OCI-LY7 (cell line): ENCODE measurements around the gene CIAO2B. TPM values are rescaled to one million over a fixed set of nuclear protein-coding genes. Genes with fewer than 3 reads are reported as not detected.

Source experiments
- BruUV-seq: library from RNA; stranded (reverse); fragments of 400-500 nt; replicated peaks from 2 replicates; lab custom pipeline; 2021; lab: Mats Ljungman, UMichigan
- CTCF ChIA-PET: fragments of 300-600 bp; sonication (Branson Sonifier 250); formaldehyde crosslinking; loops from one replicate; lab custom pipeline; 2022; ENCODE audit warnings: antibody characterized with exemption; ENCODE audit not compliant: unreplicated experiment; lab: Charles Lee
- POLR2A ChIA-PET: fragments of 300-600 bp; sonication (Branson Sonifier 250); formaldehyde crosslinking; loops from one replicate; lab custom pipeline; 2022; ENCODE audit warnings: antibody characterized with exemption; lab: Charles Lee
- DNase-seq: peaks from one replicate; pipeline ENCODE4 v3.0.0-alpha.2; 2015; ENCODE audit warnings: low spot score
- H2AFZ ChIP-seq: fragments of 200-600 bp; sonication (generic), shearing (Covaris generic); 2 replicates; pipeline ENCODE4 v1.6.1; 2014; ENCODE audit warnings: mild to moderate bottlenecking, antibody characterized with exemption, low read length, moderate library complexity
- H3K27ac ChIP-seq: fragments of 200-600 bp; sonication (generic); 2 replicates; pipeline ENCODE4 v1.5.1; 2014; ENCODE audit warnings: mixed run types, low read depth, mild to moderate bottlenecking, moderate library complexity, low read length, inconsistent platforms; ENCODE audit not compliant: poor library complexity, severe bottlenecking
- H3K36me3 ChIP-seq: fragments of 200-600 bp; sonication (generic); 2 replicates; pipeline ENCODE4 v1.6.1; 2014; ENCODE audit warnings: mild to moderate bottlenecking, antibody characterized with exemption, low read length, moderate library complexity, mixed read lengths; ENCODE audit not compliant: insufficient read depth
- H3K4me1 ChIP-seq: fragments of 200-600 bp; sonication (generic); 2 replicates; pipeline ENCODE4 v1.5.1; 2014; ENCODE audit warnings: mild to moderate bottlenecking, low read length; ENCODE audit not compliant: insufficient read depth, poor library complexity, severe bottlenecking
- H3K4me2 ChIP-seq: fragments of 200-600 bp; sonication (generic); 2 replicates; pipeline ENCODE4 v1.6.1; 2014; ENCODE audit warnings: mild to moderate bottlenecking, low read length
- H3K4me3 ChIP-seq: fragments of 200-600 bp; sonication (generic); 2 replicates; pipeline ENCODE4 v1.5.1; 2014; ENCODE audit warnings: mild to moderate bottlenecking, low read depth, low read length; ENCODE audit not compliant: poor library complexity, severe bottlenecking
- H3K79me2 ChIP-seq: fragments of 200-600 bp; sonication (generic); 2 replicates; pipeline ENCODE4 v1.6.1; 2016; ENCODE audit warnings: low read depth, mild to moderate bottlenecking, low read length, moderate library complexity, mixed read lengths; ENCODE audit not compliant: insufficient read depth
- H3K9me2 ChIP-seq: fragments of 200-600 bp; sonication (generic); 2 replicates; pipeline ENCODE4 v1.6.1; 2016; ENCODE audit warnings: mild to moderate bottlenecking, low read length, mixed read lengths; ENCODE audit not compliant: insufficient read depth
- H3K9me3 ChIP-seq: fragments of 200-600 bp; sonication (generic); 2 replicates; pipeline ENCODE4 v1.6.1; 2014; ENCODE audit warnings: mild to moderate bottlenecking, mixed run types, low read length, mixed read lengths
- H4K20me1 ChIP-seq: fragments of 200-600 bp; sonication (generic); 2 replicates; pipeline ENCODE4 v1.6.1; 2014; ENCODE audit warnings: mild to moderate bottlenecking, antibody characterized with exemption, low read length, moderate library complexity, mixed read lengths; ENCODE audit not compliant: insufficient read depth
- EZH2phosphoT487 ChIP-seq: fragments of 200-600 bp; sonication (generic); IDR thresholded peaks from 2 replicates; pipeline ENCODE4 v1.6.1; 2018; ENCODE audit warnings: low read depth, borderline replicate concordance, mild to moderate bottlenecking, mixed run types, antibody characterized with exemption, low read length, moderate library complexity, mixed read lengths
- intact Hi-C: fragments of 100-400 bp; cut with micrococcal nuclease; formaldehyde crosslinking; loops from one replicate; pipeline ENCODE4 v1.10.0; 2022; ENCODE audit not compliant: unreplicated experiment
- total RNA-seq, 2 experiments: library from RNA; depleted of rRNA in 1 of 2; stranded (reverse); fragments of >200 nt in 1 of 2; shearing (Covaris generic) in 1 of 2; gene quantifications; 2 replicates each; pipeline ENCODE4 v1.2.3, GENCODE V29; 2014 to 2022
- TF ChIP-seq, protein P1 (sequence below): fragments of 200-600 bp; sonication (generic); conservative IDR thresholded peaks from 2 replicates; pipeline ENCODE4 v1.5.1; 2014; ENCODE audit warnings: mild to moderate bottlenecking, antibody characterized with exemption, low read length, moderate library complexity, mixed read lengths

CIAO2B gene
- total RNA-seq, 2 experiments from 2014 or later, result 76.4 to 133 TPM

DNA sequence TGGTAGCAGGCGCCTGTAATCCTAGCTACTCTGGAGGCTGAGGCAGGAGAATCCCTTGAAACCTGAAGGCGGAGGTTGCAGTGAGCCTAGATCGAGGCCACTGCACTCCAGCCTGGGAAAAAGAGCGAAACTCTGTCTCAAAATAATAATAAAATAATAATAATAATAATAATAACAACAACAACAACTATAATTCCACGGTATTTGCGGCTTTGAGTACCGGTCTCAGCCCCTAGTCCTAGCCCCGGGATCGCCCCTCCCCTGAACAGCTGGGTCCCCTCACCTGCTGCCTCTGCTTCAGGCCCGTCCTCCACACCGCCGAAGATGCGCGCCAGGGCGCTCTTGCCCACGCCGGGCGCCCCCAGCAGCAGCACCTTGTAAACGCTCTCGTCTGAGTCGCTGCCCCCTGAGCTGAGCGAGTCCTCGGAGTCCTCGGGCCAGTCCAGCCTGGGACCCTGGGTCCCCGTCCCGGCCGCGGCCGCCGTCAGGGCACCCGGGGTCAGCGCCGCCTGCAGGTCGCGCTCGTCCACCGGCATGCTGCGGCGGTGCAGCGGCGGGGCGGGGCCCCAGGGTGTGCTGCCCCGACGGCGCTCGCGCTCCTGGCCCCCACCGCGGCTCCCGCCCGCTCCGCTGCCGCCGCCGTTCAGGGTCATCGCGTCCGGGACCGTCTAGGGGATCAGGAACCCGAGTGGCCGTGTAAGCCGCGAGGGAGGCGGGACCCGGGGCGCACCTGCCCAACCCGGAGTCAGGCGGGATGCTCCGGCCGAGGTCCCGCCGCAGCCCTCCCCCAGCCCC, 9.5 kb downstream of the CIAO2B start:
- no peak overlapping the region for H3K4me3 ChIP-seq
- no peak for DNase-seq
- H3K4me2 ChIP-seq, result no peak overlapping the region
- H4K20me1 ChIP-seq, result no peaks in the 10 kb centered on the region
- TF ChIP-seq EZH2phosphoT487, result no peak
- POLR2A ChIA-PET, result no interaction called here
- BruUV-seq, result no TSS peak
- no peak overlapping the region for H2AFZ ChIP-seq
- H3K27ac ChIP-seq, result no peak overlapping the region
- intact Hi-C loops, result no loop called here
- no peaks in the 10 kb centered on the region for H3K9me2 ChIP-seq
- H3K79me2 ChIP-seq, result no peaks in the 10 kb centered on the region
- CTCF ChIA-PET, result no interaction called here
- H3K9me3 ChIP-seq, result no peaks in the 10 kb centered on the region
- no peaks in the 10 kb centered on the region for H3K36me3 ChIP-seq
- H3K4me1 ChIP-seq, result no peaks in the 10 kb centered on the region

DNA sequence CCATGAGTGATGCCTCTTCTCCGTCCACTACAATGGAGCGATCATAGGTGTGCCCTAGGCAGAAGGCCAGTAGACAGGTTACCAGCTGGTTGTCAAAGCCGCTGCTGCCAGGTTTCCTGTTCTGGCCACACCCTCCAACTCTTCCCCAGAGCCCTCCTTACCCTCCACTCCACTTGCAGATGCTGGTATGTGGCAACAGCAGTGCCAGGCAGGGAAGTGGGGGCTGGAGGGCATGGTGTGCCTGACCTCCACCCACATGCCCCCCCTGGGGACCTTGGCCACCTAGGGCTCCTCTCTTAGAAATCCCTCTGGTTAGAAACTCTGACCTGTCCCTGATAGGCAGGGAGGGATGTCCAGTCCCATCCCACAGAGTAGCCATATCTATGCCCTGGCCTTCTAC, 10.3 kb downstream of the CIAO2B start:
- H3K4me2 ChIP-seq, result no peak overlapping the region
- H3K79me2 ChIP-seq, result no peaks in the 10 kb centered on the region
- no peaks in the 10 kb centered on the region for H3K9me3 ChIP-seq
- DNase-seq, result no peak
- no TSS peak for BruUV-seq
- TF ChIP-seq, protein P1, sequence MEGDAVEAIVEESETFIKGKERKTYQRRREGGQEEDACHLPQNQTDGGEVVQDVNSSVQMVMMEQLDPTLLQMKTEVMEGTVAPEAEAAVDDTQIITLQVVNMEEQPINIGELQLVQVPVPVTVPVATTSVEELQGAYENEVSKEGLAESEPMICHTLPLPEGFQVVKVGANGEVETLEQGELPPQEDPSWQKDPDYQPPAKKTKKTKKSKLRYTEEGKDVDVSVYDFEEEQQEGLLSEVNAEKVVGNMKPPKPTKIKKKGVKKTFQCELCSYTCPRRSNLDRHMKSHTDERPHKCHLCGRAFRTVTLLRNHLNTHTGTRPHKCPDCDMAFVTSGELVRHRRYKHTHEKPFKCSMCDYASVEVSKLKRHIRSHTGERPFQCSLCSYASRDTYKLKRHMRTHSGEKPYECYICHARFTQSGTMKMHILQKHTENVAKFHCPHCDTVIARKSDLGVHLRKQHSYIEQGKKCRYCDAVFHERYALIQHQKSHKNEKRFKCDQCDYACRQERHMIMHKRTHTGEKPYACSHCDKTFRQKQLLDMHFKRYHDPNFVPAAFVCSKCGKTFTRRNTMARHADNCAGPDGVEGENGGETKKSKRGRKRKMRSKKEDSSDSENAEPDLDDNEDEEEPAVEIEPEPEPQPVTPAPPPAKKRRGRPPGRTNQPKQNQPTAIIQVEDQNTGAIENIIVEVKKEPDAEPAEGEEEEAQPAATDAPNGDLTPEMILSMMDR, result no peak
- no peak for TF ChIP-seq EZH2phosphoT487
- ChIA-PET CTCF (no interaction called here), POLR2A (no interaction called here)
- intact Hi-C loops, result no loop called here
- H4K20me1 ChIP-seq, result no peaks in the 10 kb centered on the region
- H3K9me2 ChIP-seq, result no peaks in the 10 kb centered on the region
- no peak overlapping the region for H3K27ac ChIP-seq
- no peaks in the 10 kb centered on the region for H3K36me3 ChIP-seq
- H2AFZ ChIP-seq, result no peak overlapping the region
- no peak overlapping the region for H3K4me3 ChIP-seq
- H3K4me1 ChIP-seq, result no peaks in the 10 kb centered on the region

DNA sequence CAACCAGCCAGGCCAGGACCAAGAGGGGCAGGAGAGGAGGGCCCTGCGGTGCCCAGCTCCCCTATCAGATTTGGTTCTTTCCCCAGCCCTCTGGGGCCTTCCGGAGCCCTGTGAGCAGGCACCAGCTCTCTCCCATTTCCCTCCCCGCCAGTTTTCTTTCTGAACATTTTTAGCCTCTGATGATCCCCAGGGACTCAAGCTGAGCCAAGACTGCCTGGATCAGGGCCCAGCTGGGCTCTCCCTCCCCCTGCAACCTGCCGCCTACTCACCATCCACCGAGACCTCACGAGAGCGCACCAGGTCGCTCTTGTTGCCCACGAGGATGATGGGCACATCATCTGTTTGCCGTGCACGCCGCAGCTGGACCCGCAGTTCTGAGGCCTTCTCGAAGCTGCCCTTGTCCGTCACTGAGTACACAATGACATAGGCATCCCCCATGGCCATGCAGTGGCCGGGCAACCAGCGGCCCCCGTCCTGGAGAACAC, 10.9 kb downstream of the CIAO2B start:
- intact Hi-C loops, result no loop called here
- Histone ChIP-seq H3K36me3 (no peaks in the 10 kb centered on the region), H3K4me2 (no peak overlapping the region), H4K20me1 (no peaks in the 10 kb centered on the region), H3K4me1 (no peaks in the 10 kb centered on the region), H3K4me3 (no peak overlapping the region), H2AFZ (no peak overlapping the region), H3K9me2 (no peaks in the 10 kb centered on the region), H3K27ac (no peak overlapping the region), H3K79me2 (no peaks in the 10 kb centered on the region), H3K9me3 (no peaks in the 10 kb centered on the region)
- TF ChIP-seq, protein P1, result no peak
- TF ChIP-seq EZH2phosphoT487, result no peak
- ChIA-PET CTCF (no interaction called here), POLR2A (no interaction called here)
- DNase-seq, result no peak
- BruUV-seq, result no TSS peak
